Thyroid gland (tissue), 4 donors: Measurements from ENCODE around the gene ISLR. TPM values are rescaled to one million over a fixed set of nuclear protein-coding genes. Genes with fewer than 3 reads are reported as not detected.

Source experiments
- DNase-seq, 2 donors: peaks; one replicate each; pipeline ENCODE4 v3.0.0-alpha.2; 2019
- H3K27ac ChIP-seq, 3 donors: fragments of 200-600 bp; sonication (generic); 1 replicate in 2 of 3; 2 replicates in 1 of 3; pipeline ENCODE4 v1.5.1; 2016 to 2019; ENCODE audit warnings: mild to moderate bottlenecking in 1 of 3, moderate library complexity in 1 of 3
- H3K27me3 ChIP-seq: fragments of 200-600 bp; sonication (generic); one replicate; pipeline ENCODE4 v1.5.1; 2019
- H3K36me3 ChIP-seq, 2 donors: fragments of 200-600 bp; sonication (generic); one replicate each; pipeline ENCODE4 v1.5.1; 2016 to 2019
- H3K4me1 ChIP-seq, 2 donors: fragments of 200-600 bp; sonication (generic); one replicate each; pipeline ENCODE4 v1.5.1; 2017 to 2019
- H3K4me3 ChIP-seq, 3 donors: fragments of 200-600 bp; sonication (generic); replicated peaks in 1 of 3; 1 replicate in 2 of 3; 2 replicates in 1 of 3; pipeline ENCODE4 v1.5.1; 2016; ENCODE audit warnings: mild to moderate bottlenecking in 1 of 3
- H3K9me3 ChIP-seq: fragments of 200-600 bp; sonication (generic); one replicate; pipeline ENCODE4 v1.5.1; 2017
- POLR2A ChIP-seq, 2 donors: fragments of 450-650 bp; IDR thresholded peaks; one replicate each; pipeline ENCODE4 v1.6.1; 2017; ENCODE audit warnings: antibody characterized with exemption in 2 of 2, mild to moderate bottlenecking in 2 of 2, moderate library complexity in 1 of 2
- WGBS, 2 donors: methylation state at CpG; one replicate each; pipeline ENCODE4 v1.1.5; 2017; 5-methylcytosine and 5-hydroxymethylcytosine counted together
- intact Hi-C: fragments of 100-400 bp; cut with DNase I; formaldehyde crosslinking; loops from one replicate; pipeline ENCODE4 v1.15.1; 2023
- total RNA-seq, 4 donors: library from RNA; depleted of rRNA; stranded (reverse); fragments of >200 nt; gene quantifications; one replicate each; pipeline ENCODE4 v1.2.3, GENCODE V29; 2016
- TF ChIP-seq, protein P1 (sequence below), 6 experiments: fragments of 200-600 bp in 3 of 6; fragments of 450-650 bp in 3 of 6; sonication (generic) in 3 of 6; IDR thresholded peaks; one replicate each; pipeline ENCODE4 v1.5.1; 2016 to 2019; ENCODE audit warnings: antibody characterized with exemption in 6 of 6, mild to moderate bottlenecking in 2 of 6, inconsistent platforms in 1 of 6, moderate library complexity in 1 of 6

The ISLR gene
- total RNA-seq, 4 donors from 2014 or later = 90.8 to 151 (median 97.7) TPM

GRCh38 chr15:74174958-74175253, 1.4 kb downstream of the ISLR start:
- TF ChIP-seq POLR2A (IDR thresholded peaks at IDR 0.05) = no peak
- TF ChIP-seq, protein P1, sequence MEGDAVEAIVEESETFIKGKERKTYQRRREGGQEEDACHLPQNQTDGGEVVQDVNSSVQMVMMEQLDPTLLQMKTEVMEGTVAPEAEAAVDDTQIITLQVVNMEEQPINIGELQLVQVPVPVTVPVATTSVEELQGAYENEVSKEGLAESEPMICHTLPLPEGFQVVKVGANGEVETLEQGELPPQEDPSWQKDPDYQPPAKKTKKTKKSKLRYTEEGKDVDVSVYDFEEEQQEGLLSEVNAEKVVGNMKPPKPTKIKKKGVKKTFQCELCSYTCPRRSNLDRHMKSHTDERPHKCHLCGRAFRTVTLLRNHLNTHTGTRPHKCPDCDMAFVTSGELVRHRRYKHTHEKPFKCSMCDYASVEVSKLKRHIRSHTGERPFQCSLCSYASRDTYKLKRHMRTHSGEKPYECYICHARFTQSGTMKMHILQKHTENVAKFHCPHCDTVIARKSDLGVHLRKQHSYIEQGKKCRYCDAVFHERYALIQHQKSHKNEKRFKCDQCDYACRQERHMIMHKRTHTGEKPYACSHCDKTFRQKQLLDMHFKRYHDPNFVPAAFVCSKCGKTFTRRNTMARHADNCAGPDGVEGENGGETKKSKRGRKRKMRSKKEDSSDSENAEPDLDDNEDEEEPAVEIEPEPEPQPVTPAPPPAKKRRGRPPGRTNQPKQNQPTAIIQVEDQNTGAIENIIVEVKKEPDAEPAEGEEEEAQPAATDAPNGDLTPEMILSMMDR (IDR thresholded peaks at IDR 0.05) = no peak
- peaks cover 38 to 78% of the 10 kb centered on the region in 2 donors for H3K4me1 ChIP-seq
- intact Hi-C loops = no loop called here
- no peaks in the 10 kb centered on the region for H3K27me3 ChIP-seq
- peak overlapping the region in 1 of 3 donors; percentile 32 for H3K4me3 ChIP-seq
- 80 to 85% methylated on average over 1 to 8 of the region's 14 CpGs for WGBS, 2 donors
- DNase-seq = no peak
- no peaks in the 10 kb centered on the region for H3K36me3 ChIP-seq
- peak overlapping the region; percentile 82 to 93 (median 83) for H3K27ac ChIP-seq
- no peaks in the 10 kb centered on the region for H3K9me3 ChIP-seq

DNA sequence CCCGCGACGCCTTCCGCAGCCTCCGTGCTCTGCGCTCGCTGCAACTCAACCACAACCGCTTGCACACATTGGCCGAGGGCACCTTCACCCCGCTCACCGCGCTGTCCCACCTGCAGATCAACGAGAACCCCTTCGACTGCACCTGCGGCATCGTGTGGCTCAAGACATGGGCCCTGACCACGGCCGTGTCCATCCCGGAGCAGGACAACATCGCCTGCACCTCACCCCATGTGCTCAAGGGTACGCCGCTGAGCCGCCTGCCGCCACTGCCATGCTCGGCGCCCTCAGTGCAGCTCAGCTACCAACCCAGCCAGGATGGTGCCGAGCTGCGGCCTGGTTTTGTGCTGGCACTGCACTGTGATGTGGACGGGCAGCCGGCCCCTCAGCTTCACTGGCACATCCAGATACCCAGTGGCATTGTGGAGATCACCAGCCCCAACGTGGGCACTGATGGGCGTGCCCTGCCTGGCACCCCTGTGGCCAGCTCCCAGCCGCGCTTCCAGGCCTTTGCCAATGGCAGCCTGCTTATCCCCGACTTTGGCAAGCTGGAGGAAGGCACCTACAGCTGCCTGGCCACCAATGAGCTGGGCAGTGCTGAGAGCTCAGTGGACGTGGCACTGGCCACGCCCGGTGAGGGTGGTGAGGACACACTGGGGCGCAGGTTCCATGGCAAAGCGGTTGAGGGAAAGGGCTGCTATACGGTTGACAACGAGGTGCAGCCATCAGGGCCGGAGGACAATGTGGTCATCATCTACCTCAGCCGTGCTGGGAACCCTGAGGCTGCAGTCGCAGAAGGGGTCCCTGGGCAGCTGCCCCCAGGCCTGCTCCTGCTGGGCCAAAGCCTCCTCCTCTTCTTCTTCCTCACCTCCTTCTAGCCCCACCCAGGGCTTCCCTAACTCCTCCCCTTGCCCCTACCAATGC, 2.0 kb downstream of the ISLR start:
- peaks cover 42 to 84% of the 10 kb centered on the region in 2 donors for H3K4me1 ChIP-seq
- DNase-seq = no peak
- no peaks in the 10 kb centered on the region for H3K36me3 ChIP-seq
- H3K27ac ChIP-seq = no peak overlapping the region
- no peak for TF ChIP-seq POLR2A (IDR thresholded peaks at IDR 0.05)
- TF ChIP-seq, protein P1 (IDR thresholded peaks at IDR 0.05) = no peak
- WGBS, 2 donors = 92% methylated on average over 33 to 36 of the region's 45 CpGs
- H3K4me3 ChIP-seq = no peak overlapping the region
- H3K9me3 ChIP-seq = no peaks in the 10 kb centered on the region
- no peaks in the 10 kb centered on the region for H3K27me3 ChIP-seq
- intact Hi-C loops = no loop called here

- no peak for DNase-seq
- H3K27me3 ChIP-seq = no peaks in the 10 kb centered on the region
- WGBS, 2 donors = 85 to 86% methylated on average over 8 to 9 of the region's 10 CpGs
- H3K36me3 ChIP-seq = no peaks in the 10 kb centered on the region
- no peaks in the 10 kb centered on the region for H3K9me3 ChIP-seq
- TF ChIP-seq, protein P1 (IDR thresholded peaks at IDR 0.05) = no peak
- no peak for TF ChIP-seq POLR2A (IDR thresholded peaks at IDR 0.05)
- H3K4me1 ChIP-seq = peaks cover 42 to 85% of the 10 kb centered on the region in 2 donors
- peak overlapping the region in 1 of 3 donors; percentile 30 for H3K27ac ChIP-seq
- intact Hi-C loops = no loop called here
- H3K4me3 ChIP-seq = no peak overlapping the region
These were observed 3.0 kb downstream of the ISLR start for GRCh38 chr15:74176262-74177214.

GRCh38 chr15:74178326-74179100, 5.0 kb downstream of the ISLR start:
- H3K27ac ChIP-seq = peak overlapping the region; percentile 33 to 70 (median 49)
- DNase-seq = no peak
- H3K36me3 ChIP-seq = no peaks in the 10 kb centered on the region
- no peaks in the 10 kb centered on the region for H3K27me3 ChIP-seq
- peaks cover 33 to 66% of the 10 kb centered on the region in 2 donors for H3K4me1 ChIP-seq
- intact Hi-C loops = no loop called here
- no peak for TF ChIP-seq POLR2A (IDR thresholded peaks at IDR 0.05)
- TF ChIP-seq, protein P1 (IDR thresholded peaks at IDR 0.05) = no peak
- 86 to 87% methylated on average over 7 of the region's 7 CpGs for WGBS, 2 donors
- H3K4me3 ChIP-seq = no peak overlapping the region
- no peaks in the 10 kb centered on the region for H3K9me3 ChIP-seq
